HG03097 (cell line): Measurements from ENCODE around the gene RNF152.
"Not testable (repeated sequence)": the region's sequence is repeated elsewhere in the genome, so short reads cannot be mapped to it uniquely, and the experiment has no call there.

Source experiments
- ATAC-seq: cut with Tn5 transposase; IDR thresholded peaks from one replicate; pipeline ENCODE4 v1.9.1; 2021; ENCODE audit not compliant: unreplicated experiment, low FRiP score

Gene RNF152

GRCh38 chr18:61824733-61825363, 68.0 kb downstream of the RNF152 start:
- no peak for ATAC-seq

DNA sequence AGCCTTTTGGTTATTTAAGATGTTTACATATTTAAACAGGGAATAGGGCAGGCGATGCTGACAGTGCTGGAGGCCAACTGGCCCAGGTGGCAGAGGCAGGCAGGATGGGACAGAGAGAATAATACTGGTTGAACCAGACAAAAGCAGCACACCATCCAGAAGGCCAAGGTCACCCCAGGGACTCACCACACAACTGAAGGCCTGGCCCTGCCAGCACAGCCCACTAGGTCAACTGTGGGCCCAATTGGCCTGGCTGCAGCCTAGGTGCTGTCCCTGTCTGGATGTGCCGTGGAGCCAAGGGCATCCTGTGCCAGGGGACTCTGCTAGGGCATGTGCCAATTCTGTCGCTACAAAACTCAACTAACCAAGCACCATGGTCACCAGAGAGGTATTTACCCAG, 69.2 kb downstream of the RNF152 start:
- no peak for ATAC-seq

DNA sequence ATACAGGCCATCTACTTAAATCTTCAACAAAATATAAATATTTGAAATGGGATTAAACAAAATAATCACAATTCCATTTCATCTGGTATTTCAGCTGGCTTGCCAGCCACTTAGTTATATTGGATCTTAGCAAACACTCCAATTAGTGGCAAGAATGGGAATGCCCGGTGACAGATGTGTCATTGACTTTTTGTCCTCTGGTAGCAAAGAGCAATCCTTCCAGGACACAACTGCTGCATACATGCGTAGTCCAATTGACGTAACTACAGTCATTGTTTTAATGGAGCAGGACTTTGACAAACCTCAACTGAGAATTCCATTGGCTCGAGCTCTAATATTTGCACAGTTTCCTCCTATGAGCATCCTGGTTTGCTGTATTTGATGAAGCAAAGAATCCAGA, 69.9 kb downstream of the RNF152 start:
- ATAC-seq = no peak

DNA sequence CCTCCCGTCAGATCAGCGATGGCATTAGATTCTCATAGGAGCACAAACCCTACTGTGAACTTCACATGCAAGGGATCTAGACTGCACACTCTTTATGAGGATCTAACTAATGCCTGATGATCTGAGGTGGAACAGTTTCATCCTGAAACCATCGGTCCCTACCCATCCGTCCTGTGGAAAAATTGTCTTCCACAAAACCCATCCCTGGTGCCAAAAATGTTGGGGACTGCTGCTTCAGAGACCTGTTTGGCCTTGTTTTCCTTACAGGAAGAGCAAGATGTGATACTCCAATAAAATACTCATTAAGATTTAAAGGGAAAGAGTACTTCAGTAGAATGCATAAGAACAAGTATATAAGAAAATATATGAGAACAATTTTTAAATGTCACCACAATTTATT, 71.1 kb downstream of the RNF152 start:
- ATAC-seq = no peak

DNA sequence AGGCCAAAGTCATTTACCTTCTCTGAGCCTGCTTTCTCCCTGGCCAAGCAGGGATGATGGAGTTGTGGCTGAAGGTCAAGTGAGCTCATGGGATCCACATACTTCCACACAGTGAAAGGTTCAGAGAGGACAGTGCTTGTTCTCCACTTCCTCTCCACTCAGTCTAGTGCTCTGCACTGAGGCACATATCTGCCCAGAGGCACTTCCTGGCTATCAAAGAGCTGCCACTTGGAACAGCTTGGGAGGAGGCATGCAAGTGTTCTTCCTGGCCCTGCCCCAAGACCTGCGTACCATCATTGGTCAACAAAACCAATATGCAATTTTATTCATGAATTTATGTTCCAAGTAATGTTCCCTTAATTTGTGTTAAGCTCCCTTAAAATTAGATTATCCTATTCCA, 71.9 kb downstream of the RNF152 start:
- no peak for ATAC-seq

GRCh38 chr18:61817086-61817485, 75.7 kb downstream of the RNF152 start:
- no peak for ATAC-seq

DNA sequence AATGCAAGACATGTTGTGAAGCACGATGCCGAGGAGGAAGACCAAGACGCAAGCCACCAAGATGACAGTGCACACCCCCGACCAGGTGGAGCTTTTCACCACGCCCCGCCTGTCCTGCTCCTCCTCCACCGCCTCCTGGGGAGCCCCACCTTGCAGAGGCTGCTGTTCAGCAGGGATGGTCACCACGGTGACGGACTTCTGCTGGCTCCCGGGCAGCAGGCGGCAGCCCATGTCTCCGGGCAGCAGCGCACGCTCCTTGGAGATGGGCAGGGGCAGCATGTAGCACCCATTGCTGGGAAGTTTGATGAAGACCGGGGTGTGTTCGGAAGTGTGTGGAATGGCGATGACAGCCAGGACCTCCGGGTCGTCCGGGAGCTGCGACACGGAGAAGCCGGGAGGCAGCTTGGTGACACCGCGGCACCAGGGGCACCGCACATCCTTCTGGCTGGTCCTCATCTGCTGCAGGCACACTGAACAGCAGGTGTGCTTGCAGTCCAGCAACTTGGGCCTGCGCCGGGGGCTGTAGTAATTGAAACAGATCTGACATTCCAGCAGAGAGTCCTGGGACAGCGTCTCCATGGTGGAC, 76.8 kb downstream of the RNF152 start:
- no peak for ATAC-seq

DNA sequence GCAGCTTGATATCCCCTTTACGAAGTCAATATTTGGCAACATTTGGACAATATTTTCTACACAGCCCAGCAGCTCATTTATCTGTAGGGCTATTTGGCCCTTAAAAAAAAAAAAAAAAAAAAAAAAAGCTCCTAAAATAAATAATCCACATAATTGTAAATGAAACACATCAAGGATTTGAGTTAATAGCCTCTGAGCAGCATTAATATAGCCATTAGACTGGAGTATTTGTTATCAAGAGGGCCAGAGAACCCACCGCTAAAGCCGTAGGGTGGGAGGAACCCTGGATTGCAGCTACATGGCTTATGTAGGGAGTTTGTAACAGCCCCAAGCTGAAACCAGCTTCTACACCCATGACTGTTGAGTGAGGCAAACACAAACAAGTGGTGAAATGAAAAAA, 84.5 kb downstream of the RNF152 start:
- no peak for ATAC-seq

- no peak for ATAC-seq
Observed at GRCh38 chr18:61803393-61803792, 89.4 kb downstream of the RNF152 start.

DNA sequence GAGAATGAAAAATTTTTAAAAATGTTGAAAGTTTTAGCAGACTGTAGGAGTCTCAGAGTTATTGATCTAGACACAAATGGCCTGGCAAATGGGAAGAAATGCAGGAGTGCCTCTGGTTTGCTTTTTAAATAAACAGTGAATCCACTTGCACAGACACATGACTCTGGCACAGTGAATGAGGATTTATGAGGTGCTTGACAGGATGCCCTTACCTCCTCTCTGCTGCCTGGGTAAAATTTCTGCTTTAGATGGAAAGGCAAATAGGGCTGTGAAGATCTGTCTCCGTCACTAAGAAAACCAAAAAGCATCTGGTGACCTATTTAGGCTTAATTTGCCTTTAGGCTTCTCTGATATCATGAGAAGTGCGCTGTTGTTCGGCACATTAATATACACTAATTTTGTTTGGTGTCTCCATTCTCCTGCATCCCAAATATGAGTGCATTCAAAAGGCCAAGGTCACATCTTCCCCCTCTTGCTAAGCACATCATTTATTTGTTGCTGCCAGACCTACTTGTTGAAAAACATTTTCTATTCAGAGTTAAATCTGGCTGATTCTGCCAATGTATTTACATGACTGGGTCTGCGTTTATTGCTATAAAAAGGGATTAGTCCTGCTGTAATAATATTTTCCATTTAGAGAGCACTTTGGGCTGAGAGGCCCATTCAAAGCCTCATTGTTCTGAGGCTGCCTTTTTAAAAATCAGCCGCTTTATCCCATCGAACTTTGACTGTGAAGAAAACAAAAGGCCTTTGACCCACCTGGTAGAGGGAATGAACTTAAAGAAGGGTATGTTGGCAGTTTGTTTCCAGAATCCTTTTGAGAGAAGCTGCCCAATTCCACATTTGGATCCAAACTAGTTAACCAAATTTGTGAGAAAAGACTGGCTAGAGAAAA, 94.9 kb downstream of the RNF152 start:
- ATAC-seq = no peak

DNA sequence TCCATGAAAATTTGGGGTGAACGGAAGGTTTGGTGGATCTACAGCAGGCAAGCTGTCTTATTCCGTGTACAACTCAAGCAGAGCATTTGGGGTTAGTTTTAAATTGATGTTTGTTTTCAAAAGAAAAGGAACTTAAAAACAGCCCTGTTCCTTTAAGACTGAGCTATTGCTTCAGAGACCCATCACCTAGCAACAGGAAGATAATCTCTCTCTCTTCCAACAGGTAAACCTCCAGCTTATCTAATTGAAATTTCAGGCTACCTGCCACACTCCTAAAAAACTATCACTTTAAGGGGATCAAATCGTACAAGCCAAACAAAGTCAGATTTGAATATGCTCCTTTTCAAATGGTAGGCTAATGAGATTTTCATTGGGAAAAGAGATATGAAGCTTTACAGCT, 101.8 kb downstream of the RNF152 start:
- no peak for ATAC-seq

- not testable (repeated sequence) for ATAC-seq
Observed at GRCh38 chr18:61787011-61787670, 105.7 kb downstream of the RNF152 start.

DNA sequence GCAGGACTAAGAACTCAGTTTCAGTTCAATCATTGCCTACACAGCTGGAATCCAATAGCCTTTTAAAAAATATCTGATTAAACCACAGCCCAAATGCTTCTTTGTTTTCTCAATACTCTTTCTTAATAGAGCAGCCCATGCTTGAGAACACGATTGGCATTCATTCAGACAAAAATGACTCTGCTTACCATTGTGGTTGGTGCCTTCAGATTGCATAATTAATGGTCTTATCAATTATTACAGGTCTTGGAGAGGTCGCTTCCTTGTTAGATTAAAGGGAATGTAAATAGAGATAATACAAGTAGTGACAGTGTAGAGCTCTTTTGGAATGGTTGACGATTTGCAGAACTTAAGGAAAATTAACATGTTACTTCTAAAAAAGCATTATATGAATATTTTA, 107.2 kb downstream of the RNF152 start:
- ATAC-seq = no peak

- ATAC-seq = no peak
Observed at GRCh38 chr18:61784834-61785233, 108.0 kb downstream of the RNF152 start.

DNA sequence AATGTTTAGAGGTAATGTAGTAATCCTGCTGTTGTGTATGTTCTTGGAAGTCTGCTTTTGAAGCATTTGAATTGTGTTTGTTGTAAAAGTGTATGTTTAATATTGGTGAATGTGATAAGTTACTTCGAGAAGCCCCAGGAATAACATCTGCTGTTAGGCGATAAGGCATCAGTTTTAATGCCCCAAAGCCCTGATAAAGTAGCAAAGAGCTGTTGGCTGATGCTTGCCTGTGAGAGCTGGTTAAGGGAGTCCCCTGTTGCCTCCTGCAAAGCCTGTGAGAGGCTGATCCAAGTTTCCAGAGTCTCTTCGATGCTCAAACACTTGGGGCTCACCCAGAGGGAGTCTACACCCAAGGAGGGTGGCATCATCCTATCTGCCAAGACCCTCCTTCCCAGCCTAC, 110.3 kb downstream of the RNF152 start:
- no peak for ATAC-seq

DNA sequence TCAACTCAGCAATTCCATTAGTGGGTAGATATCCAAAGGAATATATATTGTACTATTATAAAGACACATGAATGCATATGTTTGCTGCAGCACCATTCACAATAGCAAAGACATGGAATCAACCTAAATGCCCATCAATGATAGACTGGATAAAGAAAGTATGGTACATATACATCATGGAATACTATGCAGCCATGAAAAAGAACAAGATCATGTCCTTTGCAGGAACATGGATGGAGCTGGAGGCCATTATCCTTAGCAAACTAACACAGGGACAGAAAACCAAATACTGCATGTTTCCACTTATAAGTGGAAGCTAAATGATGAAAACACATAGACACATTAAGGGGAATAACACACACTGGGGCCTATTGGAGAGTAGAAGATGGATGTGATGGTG, 116.6 kb downstream of the RNF152 start:
- ATAC-seq = not testable (repeated sequence)

DNA sequence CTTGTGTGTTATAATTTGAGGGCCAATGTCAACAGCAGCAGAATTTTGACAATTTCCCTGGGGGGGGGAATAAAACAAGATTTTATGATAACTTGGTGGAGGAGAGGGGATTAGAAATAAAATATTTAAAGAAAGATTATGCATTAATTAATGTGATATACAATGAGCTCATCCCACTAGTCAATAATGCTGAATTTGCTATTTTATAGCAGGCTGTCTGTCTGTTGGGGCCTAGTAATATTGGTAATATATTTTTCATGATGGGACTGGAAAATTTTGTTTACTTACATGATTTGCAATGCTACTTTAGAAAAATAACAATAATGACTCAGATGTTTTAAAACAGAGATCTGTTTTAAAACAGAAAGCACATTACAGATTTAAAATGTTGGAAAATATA, 118.0 kb downstream of the RNF152 start:
- no peak for ATAC-seq

DNA sequence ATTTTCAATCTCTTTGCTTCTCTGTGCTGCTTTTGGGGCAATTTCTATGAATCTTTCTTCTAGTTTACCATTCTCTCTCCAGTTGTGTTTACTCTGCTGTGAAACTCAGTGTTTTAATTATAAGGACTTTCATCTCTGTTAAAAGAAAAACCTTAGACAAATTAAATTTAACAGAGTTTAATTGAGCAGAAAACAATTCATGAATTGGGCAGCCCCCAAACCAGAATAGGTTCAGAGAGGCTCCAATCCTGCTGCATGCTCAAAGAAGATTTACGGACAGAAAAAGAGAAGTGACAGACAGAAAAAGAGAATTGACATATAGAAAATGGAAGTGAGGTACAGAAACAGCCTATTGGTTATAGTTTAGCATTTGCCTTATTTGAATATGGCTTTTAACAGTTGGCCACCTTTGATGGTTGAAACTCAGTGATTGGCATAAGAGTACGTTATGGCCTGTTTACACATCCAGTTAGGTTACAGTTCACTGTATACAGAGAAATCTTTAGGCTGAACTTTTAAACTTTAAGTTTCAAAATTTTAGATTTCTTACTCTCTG, 120.4 kb downstream of the RNF152 start:
- ATAC-seq = no peak

DNA sequence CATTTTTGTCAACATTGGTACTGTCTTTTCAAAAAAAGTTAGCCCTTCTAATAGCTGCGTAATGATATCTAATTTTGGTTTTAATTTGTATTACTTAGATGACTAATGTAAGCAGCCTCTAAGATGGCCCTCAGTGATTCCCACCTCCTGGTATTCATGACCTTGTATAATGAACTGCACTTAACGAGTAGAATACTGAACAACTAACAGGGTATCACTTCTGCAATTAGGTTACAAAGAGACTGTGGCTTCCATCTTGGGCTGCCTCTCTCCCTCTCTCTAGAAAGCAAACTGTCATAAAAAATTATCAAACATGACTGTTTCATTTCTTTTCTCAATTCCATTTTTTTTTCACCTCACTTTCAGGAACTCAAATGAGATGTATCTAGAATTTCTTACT, 120.9 kb downstream of the RNF152 start:
- no peak for ATAC-seq

DNA sequence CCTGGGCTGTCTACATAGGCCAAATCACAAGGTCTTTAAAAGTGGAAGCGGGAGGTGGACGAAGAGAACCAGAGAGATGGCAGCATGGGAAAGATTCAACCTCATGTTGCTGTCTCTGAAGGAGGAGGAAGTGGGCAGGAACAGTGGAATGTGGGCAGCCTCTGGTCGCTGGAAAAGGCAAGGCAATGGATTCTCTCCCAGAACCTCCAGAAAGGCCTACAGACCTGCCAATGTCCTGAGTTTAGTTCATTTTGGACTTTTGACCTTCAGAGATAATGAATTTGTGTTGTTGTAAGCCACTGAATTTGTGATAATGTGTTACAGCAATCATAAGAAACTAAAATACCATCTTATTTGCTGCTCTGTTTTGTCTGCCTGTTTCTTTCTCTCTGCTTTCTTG, 122.5 kb downstream of the RNF152 start:
- no peak for ATAC-seq

DNA sequence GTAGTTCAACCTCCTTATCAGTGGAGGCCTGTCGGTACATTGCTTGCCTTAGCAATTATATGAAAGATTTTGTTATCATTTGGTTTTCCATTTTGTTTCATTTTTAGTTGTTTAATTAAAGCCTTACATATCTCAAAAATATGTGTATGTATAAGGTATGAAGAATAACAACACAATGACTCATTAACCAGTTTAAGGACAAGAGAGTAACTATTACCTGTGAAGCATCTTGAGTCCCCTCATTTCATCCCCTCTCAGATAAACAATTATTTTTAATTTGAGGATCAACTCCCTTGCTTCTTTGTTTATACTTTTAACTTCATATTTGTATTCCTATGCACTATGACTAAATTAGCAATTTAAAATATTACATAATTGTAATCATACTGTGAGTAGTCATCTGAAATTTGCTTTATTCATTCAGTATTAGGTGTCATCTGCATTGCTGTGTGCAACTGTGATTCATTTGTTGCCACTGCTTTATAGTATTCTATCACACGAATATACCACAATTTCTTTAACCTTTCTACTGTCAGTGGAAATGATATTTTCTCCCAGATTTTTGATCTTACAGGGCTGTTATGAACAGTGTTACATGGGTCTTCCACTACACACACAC, 126.4 kb downstream of the RNF152 start:
- ATAC-seq = no peak
